H1 (cell line): ENCODE results near the gene ABHD8. TPM values are rescaled to one million over a fixed set of nuclear protein-coding genes. Genes with fewer than 3 reads are reported as not detected.

Source experiments
- CTCF ChIA-PET: fragments of 300-600 bp; sonication (Branson Sonifier 250); formaldehyde crosslinking; loops from one replicate; lab custom pipeline; 2021; ENCODE audit not compliant: partially characterized antibody; lab: Charles Lee
- POLR2A ChIA-PET: fragments of 300-600 bp; sonication (Branson Sonifier 250); formaldehyde crosslinking; loops from one replicate; lab custom pipeline; 2021; ENCODE audit warnings: inconsistent platforms; ENCODE audit not compliant: partially characterized antibody; lab: Charles Lee
- DNase-seq, 2 experiments: peaks; one replicate each; pipeline versions ENCODE4 v3.0.0 to v3.0.0-alpha.2; 2010 to 2022; ENCODE audit warnings: low spot score in 2 of 2, low read depth in 1 of 2, mixed read lengths in 1 of 2
- FAIRE-seq: peaks from 2 replicates; lab custom pipeline; 2011; peaks lifted over from hg19 to GRCh38; lab: Jason Lieb, UNC
- H2AFZ ChIP-seq: 2 replicates; pipeline ENCODE4 v1.8.1; 2012; ENCODE audit warnings: low read length, inconsistent platforms
- H2AK5ac ChIP-seq: 2 replicates; pipeline ENCODE4 v1.6.1; 2013; ENCODE audit warnings: low read depth, low read length
- H2BK120ac ChIP-seq: replicated peaks from 2 replicates; pipeline ENCODE3; 2013; ENCODE audit warnings: low read depth, low read length, inconsistent platforms
- H2BK12ac ChIP-seq: 2 replicates; pipeline ENCODE4 v1.6.1; 2013; ENCODE audit warnings: low read depth, low read length
- H2BK15ac ChIP-seq: 2 replicates; pipeline ENCODE4 v1.6.1; 2013; ENCODE audit warnings: low read length
- H2BK20ac ChIP-seq: 2 replicates; pipeline ENCODE4 v1.6.1; 2013; ENCODE audit warnings: low read length
- H2BK5ac ChIP-seq: 2 replicates; pipeline ENCODE4 v1.6.1; 2013; ENCODE audit warnings: low read depth, low read length
- H3K14ac ChIP-seq: 2 replicates; pipeline ENCODE4 v1.6.1; 2013; ENCODE audit warnings: inconsistent platforms; ENCODE audit not compliant: insufficient read length
- H3K18ac ChIP-seq: 2 replicates; pipeline ENCODE4 v1.6.1; 2013; ENCODE audit warnings: low read length; ENCODE audit errors: extremely low read depth
- H3K23ac ChIP-seq: 2 replicates; pipeline ENCODE4 v1.6.1; 2013; ENCODE audit warnings: inconsistent platforms; ENCODE audit not compliant: insufficient read length
- H3K23me2 ChIP-seq: 2 replicates; pipeline ENCODE4 v1.6.1; 2013; ENCODE audit warnings: low read depth, low read length
- H3K27ac ChIP-seq: 2 replicates; pipeline ENCODE4 v1.6.1; 2011; ENCODE audit warnings: low read depth, low read length, inconsistent platforms
- H3K27me3 ChIP-seq, 4 experiments: replicated peaks in 1 of 4; 1 replicate in 1 of 4; 2 replicates in 3 of 4; pipeline versions ENCODE4 v1.6.1 to v1.8.1; 2011 to 2013; ENCODE audit warnings: low read length in 3 of 4, mild to moderate bottlenecking in 3 of 4, inconsistent platforms in 2 of 4, mixed read lengths in 2 of 4, moderate library complexity in 1 of 4; ENCODE audit not compliant: control insufficient read depth in 3 of 4, insufficient read depth in 3 of 4; ENCODE audit errors: extremely low read depth in 1 of 4
- H3K36me3 ChIP-seq, 4 experiments: 2 replicates each; pipeline versions ENCODE4 v1.6.1 to v1.8.1; 2011 to 2013; ENCODE audit warnings: mild to moderate bottlenecking in 4 of 4, low read length in 3 of 4, moderate library complexity in 2 of 4, control low read depth in 1 of 4, inconsistent platforms in 1 of 4; ENCODE audit not compliant: insufficient read depth in 4 of 4, control insufficient read depth in 2 of 4
- H3K4ac ChIP-seq: replicated peaks from 2 replicates; pipeline ENCODE3; 2013; ENCODE audit warnings: low read length, low read depth, mixed read lengths, inconsistent platforms; ENCODE audit not compliant: insufficient read length
- H3K4me1 ChIP-seq, 4 experiments: replicated peaks in 1 of 4; 1 replicate in 1 of 4; 2 replicates in 3 of 4; pipeline versions ENCODE4 v1.6.1 to v1.8.1; 2011 to 2013; ENCODE audit warnings: low read length in 3 of 4, inconsistent platforms in 2 of 4, mixed read lengths in 1 of 4; ENCODE audit not compliant: insufficient read depth in 4 of 4, control insufficient read depth in 3 of 4
- H3K4me2 ChIP-seq, 2 experiments: 2 replicates each; pipeline versions ENCODE4 v1.6.1 to v1.8.1; 2011 to 2013; ENCODE audit warnings: low read depth in 2 of 2, low read length in 2 of 2, control low read depth in 1 of 2, inconsistent platforms in 1 of 2, mild to moderate bottlenecking in 1 of 2; ENCODE audit not compliant: insufficient read depth in 1 of 2
- H3K4me3 ChIP-seq, 4 experiments: fragments of 200-600, 300-600 bp in 1 of 4; sonication (generic), shearing (Covaris generic), sonication (Bioruptor Twin) in 1 of 4; 2 replicates each; pipeline versions ENCODE4 v1.5.1 to v1.8.1; 2011 to 2016; ENCODE audit warnings: low read length in 4 of 4, low read depth in 3 of 4, control low read depth in 2 of 4, inconsistent platforms in 2 of 4, mild to moderate bottlenecking in 2 of 4, mixed read lengths in 1 of 4, moderate library complexity in 1 of 4; ENCODE audit not compliant: insufficient read depth in 2 of 4; ENCODE audit errors: extremely low read depth in 1 of 4
- H3K56ac ChIP-seq: replicated peaks from 2 replicates; pipeline ENCODE3; 2013; ENCODE audit warnings: low read depth, mild to moderate bottlenecking, mixed read lengths, low read length, inconsistent platforms; ENCODE audit not compliant: insufficient read length
- H3K79me1 ChIP-seq: 2 replicates; pipeline ENCODE4 v1.6.1; 2013; ENCODE audit warnings: low read depth, low read length, control low read depth
- H3K79me2 ChIP-seq, 2 experiments: 2 replicates each; pipeline versions ENCODE4 v1.6.1 to v1.8.1; 2012 to 2013; ENCODE audit warnings: low read length in 2 of 2, mild to moderate bottlenecking in 2 of 2, inconsistent platforms in 1 of 2; ENCODE audit not compliant: insufficient read depth in 2 of 2, control insufficient read depth in 1 of 2
- H3K9ac ChIP-seq, 4 experiments: replicated peaks in 1 of 4; 1 replicate in 1 of 4; 2 replicates in 3 of 4; pipeline versions ENCODE4 v1.6.1 to v1.8.1; 2011 to 2013; ENCODE audit warnings: low read depth in 3 of 4, low read length in 3 of 4, control low read depth in 2 of 4, mild to moderate bottlenecking in 2 of 4, moderate library complexity in 2 of 4, inconsistent platforms in 1 of 4; ENCODE audit errors: extremely low read depth in 1 of 4
- H3K9me3 ChIP-seq, 2 experiments: 2 replicates each; pipeline versions ENCODE4 v1.6.1 to v1.8.1; 2012 to 2013; ENCODE audit warnings: mild to moderate bottlenecking in 2 of 2, moderate library complexity in 2 of 2, control low read depth in 1 of 2, inconsistent platforms in 1 of 2, low read depth in 1 of 2, low read length in 1 of 2, mixed read lengths in 1 of 2; ENCODE audit not compliant: insufficient read depth in 2 of 2
- H4K20me1 ChIP-seq, 2 experiments: replicated peaks in 1 of 2; 2 replicates each; pipeline versions ENCODE3 to v1.8.1; 2011 to 2013; ENCODE audit warnings: inconsistent platforms in 2 of 2, low read length in 2 of 2, mild to moderate bottlenecking in 1 of 2; ENCODE audit not compliant: insufficient read depth in 2 of 2, control insufficient read depth in 1 of 2
- H4K5ac ChIP-seq: 2 replicates; pipeline ENCODE4 v1.6.1; 2013; ENCODE audit warnings: low read length, low read depth, mixed read lengths, inconsistent platforms; ENCODE audit not compliant: insufficient read length
- H4K8ac ChIP-seq: 2 replicates; pipeline ENCODE4 v1.8.0; 2013; ENCODE audit warnings: mild to moderate bottlenecking, moderate library complexity, low read length, inconsistent platforms; ENCODE audit not compliant: insufficient read depth; ENCODE audit errors: extremely low read depth
- H4K91ac ChIP-seq: replicated peaks from 2 replicates; pipeline ENCODE3; 2013; ENCODE audit warnings: low read length, mixed read lengths, inconsistent platforms; ENCODE audit not compliant: insufficient read length
- BCL11A ChIP-seq, 2 experiments: IDR thresholded peaks; one replicate each; pipeline ENCODE4 v1.6.1; 2011; ENCODE audit warnings: low read depth in 2 of 2, low read length in 2 of 2, mild to moderate bottlenecking in 2 of 2
- CEBPB ChIP-seq: IDR thresholded peaks from 2 replicates; pipeline ENCODE4 v1.6.1; 2012; ENCODE audit warnings: low read depth, low read length
- EP300 ChIP-seq, 2 experiments: IDR thresholded peaks; 1 replicate in 1 of 2; 2 replicates in 1 of 2; pipeline ENCODE4 v1.6.1; 2011 to 2012; ENCODE audit warnings: low read depth in 2 of 2, low read length in 2 of 2, mild to moderate bottlenecking in 2 of 2, borderline replicate concordance in 1 of 2, inconsistent platforms in 1 of 2, moderate library complexity in 1 of 2
- KDM4A ChIP-seq: IDR thresholded peaks from one replicate; pipeline ENCODE4 v1.7.1; 2012; ENCODE audit warnings: low read depth, mild to moderate bottlenecking, moderate library complexity, low read length, inconsistent platforms; ENCODE audit not compliant: severe bottlenecking
- POLR2AphosphoS5 ChIP-seq: IDR thresholded peaks from 2 replicates; pipeline ENCODE4 v1.6.1; 2011; ENCODE audit warnings: low read depth, low read length
- POU5F1 ChIP-seq: IDR thresholded peaks from 2 replicates; pipeline ENCODE4 v1.6.1; 2011; ENCODE audit warnings: low read depth, mild to moderate bottlenecking, low read length, moderate library complexity
- WGBS, 2 experiments: shearing (Covaris generic) in 1 of 2; methylation state at CpG; one replicate each; pipeline versions ENCODE4 v1.1.6 to v1.1.7; 2013 to 2015; ENCODE audit warnings: low lambda C conversion rate in 2 of 2, mixed read lengths in 2 of 2, inconsistent platforms in 1 of 2, low coverage in 1 of 2, missing lambda C conversion rate in 1 of 2; ENCODE audit not compliant: insufficient replicate concordance in 2 of 2, insufficient coverage in 1 of 2, insufficient read length in 1 of 2; ENCODE audit errors: extremely low coverage in 1 of 2, missing lambda C conversion rate in 1 of 2; 5-methylcytosine and 5-hydroxymethylcytosine counted together
- polyA plus RNA-seq, 7 experiments: library from polyadenylated mRNA; depleted of rRNA in 3 of 7; stranded (reverse) in 5 of 7; unstranded in 2 of 7; fragments of >200 nt in 5 of 7; fragments of 200-250 nt in 2 of 7; gene quantifications; 1 replicate in 5 of 7; 2 replicates in 1 of 7; 4 replicates in 1 of 7; pipeline versions ENCODE4 v1.2.1 to v1.2.3, GENCODE V29; 2011 to 2013; ENCODE audit warnings: missing spikeins in 2 of 7, mixed read lengths in 2 of 7
- total RNA-seq: library from RNA; stranded (reverse); fragmentation: NEBNext Ultra II Directional; extraction: Animal tissue kit (Norgen Biotek cat#: 25700); gene quantifications from 2 replicates; pipeline ENCODE4 v1.2.1, GENCODE V29; 2021

ABHD8 gene
- total and polyA plus RNA-seq, 2 of the 8 experiments (the other 6 are each of a cell fraction or from before 2014, with no cell fraction given) = 11.3 to 18.7 TPM

DNA sequence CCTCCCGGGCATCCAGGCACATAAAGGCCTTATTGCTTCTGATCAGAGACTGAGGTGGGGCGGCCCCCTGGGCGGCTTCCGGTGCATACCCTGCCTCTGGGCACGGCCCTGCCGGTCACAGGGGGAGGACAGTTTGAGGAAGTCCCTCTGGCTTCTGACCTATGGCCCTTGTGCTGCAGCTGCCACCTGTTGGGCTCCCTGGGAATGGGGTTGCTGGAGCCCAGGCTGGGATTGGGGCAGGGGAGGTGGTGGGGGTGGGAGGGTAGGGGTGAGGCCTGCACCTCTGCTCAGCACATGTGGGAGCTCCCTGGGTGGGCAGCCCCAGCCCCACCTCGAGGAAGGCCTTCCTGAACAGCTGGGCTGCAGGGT lies 20.7 kb upstream of the ABHD8 start:
- H3K56ac ChIP-seq = no peak overlapping the region
- H3K23me2 ChIP-seq = peaks cover 5% of the 10 kb centered on the region; the same call in 1 of the 2 replicates
- H3K14ac ChIP-seq = no peak overlapping the region
- H3K9me3 ChIP-seq = no peaks in the 10 kb centered on the region
- H3K79me1 ChIP-seq = no peaks in the 10 kb centered on the region; the same call in 1 of the 2 replicates
- no peak overlapping the region for H3K9ac ChIP-seq
- no peak overlapping the region for H4K91ac ChIP-seq
- no peak overlapping the region for H3K4ac ChIP-seq
- no peak overlapping the region for H2BK120ac ChIP-seq
- no peak overlapping the region for H2AK5ac ChIP-seq
- H3K23ac ChIP-seq = no peak overlapping the region
- FAIRE-seq = no peak
- H3K4me3 ChIP-seq = no peak overlapping the region
- no peaks in the 10 kb centered on the region for H3K27me3 ChIP-seq
- WGBS, 2 experiments = 91% methylated on average over 6 of the region's 7 CpGs; no CpG with 5 or more reads in 1 of the 2 experiments
- peaks cover 0 to 3% of the 10 kb centered on the region in 2 experiments for H4K20me1 ChIP-seq
- H3K27ac ChIP-seq = no peak overlapping the region
- H2BK12ac ChIP-seq = no peak overlapping the region
- H2BK20ac ChIP-seq = no peak overlapping the region
- H2BK5ac ChIP-seq = no peak overlapping the region
- ChIA-PET POLR2A (interaction anchor here (1.0 to 17.1 kb wide), 4 partner anchors 13 to 108 kb away, joined by 3 to 329 read pairs (median 52); partner anchors contain the start of genes ABHD8, ANO8, DDA1 and GTPBP3), CTCF (interaction anchor here (1.2 to 3.1 kb wide), 2 partner anchors 12 to 66 kb away, joined by 4 to 7 read pairs; partner anchors contain the start of gene ANO8)
- H4K8ac ChIP-seq = no peak overlapping the region
- no peaks in the 10 kb centered on the region for H3K79me2 ChIP-seq
- H2BK15ac ChIP-seq = no peak overlapping the region
- H3K36me3 ChIP-seq = peaks cover 2 to 35% (median 15%) of the 10 kb centered on the region in 4 experiments; a peak in 5 of 8 replicates
- peaks cover 0 to 15% (median 9%) of the 10 kb centered on the region in 4 experiments; a peak in 4 of 7 replicates for H3K4me1 ChIP-seq
- no peak overlapping the region for H3K4me2 ChIP-seq
- no peak overlapping the region for H2AFZ ChIP-seq
- no peak for DNase-seq
- no peak overlapping the region for H3K18ac ChIP-seq
- no peak overlapping the region for H4K5ac ChIP-seq
- TF ChIP-seq POU5F1 (no peak), BCL11A (IDR thresholded peaks at IDR 0.05; ENCODE audit: low read depth in 2 of 2, low read length in 2 of 2) (no peak), EP300 (IDR thresholded peaks at IDR 0.05; ENCODE audit: borderline replicate concordance in 1 of 2, low read depth in 2 of 2, low read length in 2 of 2) (no peak), POLR2AphosphoS5 (no peak), CEBPB (no peak), KDM4A (no peak)
